H1 (cell line): Measurements from ENCODE around the gene AIPL1. TPM values are rescaled to one million over a fixed set of nuclear protein-coding genes. Genes with fewer than 3 reads are reported as not detected.

ENCODE experiments used
- YY1 ChIP-seq: IDR thresholded peaks from 2 replicates; pipeline ENCODE4 v1.6.1; 2011; ENCODE audit warnings: low read depth, mild to moderate bottlenecking, low read length
- polyA plus RNA-seq, 7 experiments: library from polyadenylated mRNA; depleted of rRNA in 3 of 7; stranded (reverse) in 5 of 7; unstranded in 2 of 7; fragments of >200 nt in 5 of 7; fragments of 200-250 nt in 2 of 7; gene quantifications; 1 replicate in 5 of 7; 2 replicates in 1 of 7; 4 replicates in 1 of 7; pipeline versions ENCODE4 v1.2.1 to v1.2.3, GENCODE V29; 2011 to 2013; ENCODE audit warnings: missing spikeins in 2 of 7, mixed read lengths in 2 of 7
- total RNA-seq: library from RNA; stranded (reverse); fragmentation: NEBNext Ultra II Directional; extraction: Animal tissue kit (Norgen Biotek cat#: 25700); gene quantifications from 2 replicates; pipeline ENCODE4 v1.2.1, GENCODE V29; 2021

The AIPL1 gene
- total and polyA plus RNA-seq, 2 of the 8 experiments (the other 6 are each of a cell fraction or from before 2014, with no cell fraction given): 0.56 to 0.71 TPM

GRCh38 chr17:6473128-6473767 is 38.3 kb upstream of the AIPL1 start (continued):
- 0 out of 2 replicates have a peak, but pooled peaks have one; percentile 39 for TF ChIP-seq YY1
